Liver (tissue), 9 donors: Measurements from ENCODE around the gene IP6K2. TPM values are rescaled to one million over a fixed set of nuclear protein-coding genes. Genes with fewer than 3 reads are reported as not detected.

ENCODE experiments used
- DNase-seq: peaks from one replicate; pipeline ENCODE4 v3.0.0-alpha.2; 2017; ENCODE audit warnings: low spot score
- H3K27ac ChIP-seq, 2 donors: one replicate each; pipeline ENCODE4 v1.7.0; 2013; ENCODE audit warnings: inconsistent platforms in 2 of 2, low read length in 2 of 2, control low read depth in 1 of 2, low read depth in 1 of 2, mild to moderate bottlenecking in 1 of 2
- H3K27me3 ChIP-seq, 4 donors: one replicate each; pipeline versions ENCODE4 v1.6.1 to v1.7.0; 2013; ENCODE audit warnings: low read length in 3 of 4, inconsistent platforms in 1 of 4, mild to moderate bottlenecking in 1 of 4, moderate library complexity in 1 of 4; ENCODE audit not compliant: control insufficient read depth in 4 of 4, insufficient read depth in 4 of 4
- H3K36me3 ChIP-seq, 4 donors: one replicate each; pipeline versions ENCODE4 v1.6.1 to v1.7.0; 2013; ENCODE audit warnings: low read length in 3 of 4, mild to moderate bottlenecking in 3 of 4, low read depth in 1 of 4, moderate library complexity in 1 of 4; ENCODE audit not compliant: control insufficient read depth in 4 of 4, insufficient read depth in 3 of 4
- H3K4me1 ChIP-seq, 4 donors: one replicate each; pipeline versions ENCODE4 v1.6.1 to v1.7.0; 2013; ENCODE audit warnings: low read length in 3 of 4, mild to moderate bottlenecking in 3 of 4, moderate library complexity in 1 of 4; ENCODE audit not compliant: control insufficient read depth in 4 of 4, insufficient read depth in 4 of 4
- H3K4me3 ChIP-seq, 3 donors: one replicate each; pipeline versions ENCODE4 v1.6.1 to v1.7.0; 2013; ENCODE audit warnings: low read length in 3 of 3, control low read depth in 1 of 3, low read depth in 1 of 3, mild to moderate bottlenecking in 1 of 3
- H3K9ac ChIP-seq, 2 donors: one replicate each; pipeline ENCODE4 v1.7.0; 2013; ENCODE audit warnings: low read length in 2 of 2, mild to moderate bottlenecking in 2 of 2, moderate library complexity in 2 of 2, control low read depth in 1 of 2, low read depth in 1 of 2
- H3K9me3 ChIP-seq, 4 donors: one replicate each; pipeline versions ENCODE4 v1.6.1 to v1.7.0; 2013; ENCODE audit warnings: low read length in 3 of 4; ENCODE audit not compliant: control insufficient read depth in 4 of 4
- EGR1 ChIP-seq, 2 donors: IDR thresholded peaks; 2 replicates each; pipeline ENCODE4 v1.6.1; 2016 to 2018; ENCODE audit warnings: antibody characterized with exemption in 2 of 2, low read depth in 2 of 2
- FOXA1 ChIP-seq: IDR thresholded peaks from 2 replicates; pipeline ENCODE4 v1.6.1; 2016; ENCODE audit warnings: antibody characterized with exemption
- FOXA2 ChIP-seq: IDR thresholded peaks from 2 replicates; pipeline ENCODE4 v1.6.1; 2016; ENCODE audit warnings: antibody characterized with exemption
- GABPA ChIP-seq, 2 donors: IDR thresholded peaks in 1 of 2; conservative IDR thresholded peaks in 1 of 2; 2 replicates each; pipeline ENCODE4 v1.6.1; 2016; ENCODE audit warnings: antibody characterized with exemption in 2 of 2, mild to moderate bottlenecking in 1 of 2, moderate library complexity in 1 of 2
- HNF4A ChIP-seq, 2 donors: conservative IDR thresholded peaks; 2 replicates each; pipeline ENCODE4 v1.6.1; 2016; ENCODE audit warnings: antibody characterized with exemption in 2 of 2, mild to moderate bottlenecking in 2 of 2
- HNF4G ChIP-seq: IDR thresholded peaks from 2 replicates; pipeline ENCODE4 v1.6.1; 2016; ENCODE audit warnings: antibody characterized with exemption
- JUND ChIP-seq, 2 donors: IDR thresholded peaks; 2 replicates each; pipeline ENCODE4 v1.6.1; 2016; ENCODE audit warnings: antibody characterized with exemption in 2 of 2
- NR2F2 ChIP-seq: IDR thresholded peaks from 2 replicates; pipeline ENCODE4 v1.6.1; 2016; ENCODE audit warnings: antibody characterized with exemption
- RAD21 ChIP-seq, 2 donors: IDR thresholded peaks; 2 replicates each; pipeline ENCODE4 v1.6.1; 2016; ENCODE audit warnings: antibody characterized with exemption in 2 of 2, mild to moderate bottlenecking in 2 of 2
- RXRA ChIP-seq, 2 donors: IDR thresholded peaks; 2 replicates each; pipeline ENCODE4 v1.6.1; 2017 to 2018; ENCODE audit warnings: antibody characterized with exemption in 2 of 2, mild to moderate bottlenecking in 1 of 2
- SP1 ChIP-seq: IDR thresholded peaks from 2 replicates; pipeline ENCODE4 v1.6.1; 2018; ENCODE audit warnings: antibody characterized with exemption, mild to moderate bottlenecking
- TAF1 ChIP-seq: conservative IDR thresholded peaks from 2 replicates; pipeline ENCODE4 v1.6.1; 2016; ENCODE audit warnings: antibody characterized with exemption, mild to moderate bottlenecking
- YY1 ChIP-seq: IDR thresholded peaks from 2 replicates; pipeline ENCODE4 v1.6.1; 2016; ENCODE audit warnings: antibody characterized with exemption, mild to moderate bottlenecking
- WGBS: extraction: QIAGEN DNeasy Blood & Tissue Kit; methylation state at CpG from one replicate; pipeline ENCODE4 v1.1.7; 2013; 5-methylcytosine and 5-hydroxymethylcytosine counted together
- polyA plus RNA-seq, 2 donors: library from polyadenylated mRNA; stranded (reverse) in 1 of 2; unstranded in 1 of 2; fragments of 200-250 nt in 1 of 2; fragments of >200 nt in 1 of 2; fragmentation: Nextera tagmentation in 1 of 2; extraction: Ambion mirVana in 1 of 2; gene quantifications; one replicate each; pipeline versions ENCODE4 v1.2.1 to v1.2.3, GENCODE V29; 2013 to 2015
- total RNA-seq, 2 donors: library from RNA; depleted of rRNA; stranded (reverse); fragments of >200 nt; gene quantifications; one replicate each; pipeline ENCODE4 v1.2.3, GENCODE V29; 2014
- TF ChIP-seq, protein P1 (sequence below): IDR thresholded peaks from 2 replicates; pipeline ENCODE4 v1.6.1; 2016; ENCODE audit warnings: antibody characterized with exemption
- TF ChIP-seq, protein P2 (sequence below): fragments of 150-350 bp; IDR thresholded peaks from 2 replicates; pipeline ENCODE4 v1.5.1; 2017; ENCODE audit warnings: improper control_type of control experiment, low read depth, low read length; ENCODE audit not compliant: missing input control
- TF ChIP-seq, protein P3 (sequence below): IDR thresholded peaks from 2 replicates; pipeline ENCODE4 v1.6.1; 2016; ENCODE audit warnings: antibody characterized with exemption
- TF ChIP-seq, protein P4 (sequence below): IDR thresholded peaks from 2 replicates; pipeline ENCODE4 v1.6.1; 2016; ENCODE audit warnings: antibody characterized with exemption
- TF ChIP-seq, protein P5 (sequence below): IDR thresholded peaks from 2 replicates; pipeline ENCODE4 v1.6.1; 2016; ENCODE audit warnings: antibody characterized with exemption, mild to moderate bottlenecking
- donor health status: healthy.
- donor health status: healthy.
- donor health status: healthy.
- donor health status: healthy.
- donor health status: healthy.

Gene IP6K2
- total and polyA plus RNA-seq, 4 donors: 21.8 to 37.6 (median 24.3) TPM

DNA sequence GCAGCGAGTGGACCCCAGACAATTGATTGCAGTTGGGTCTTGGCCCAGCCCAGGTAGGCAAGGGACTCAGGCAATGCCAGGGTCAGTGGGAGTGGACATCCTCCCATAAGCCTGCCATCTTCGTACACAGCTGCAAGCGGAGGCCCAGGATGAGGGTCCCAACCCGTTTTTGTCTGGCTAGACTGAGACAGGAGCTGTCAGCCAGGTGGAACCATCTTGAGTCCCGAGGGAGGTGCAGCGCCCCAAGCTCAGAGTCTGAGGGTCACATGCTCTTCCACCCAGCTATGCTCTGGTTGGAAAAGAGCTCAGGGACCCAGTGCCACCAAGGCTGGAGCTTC lies 22.6 kb upstream of the IP6K2 start:
- no peak overlapping the region for H3K9ac ChIP-seq
- peaks cover 13 to 31% (median 24%) of the 10 kb centered on the region in 4 donors for H3K4me1 ChIP-seq
- peak overlapping the region; percentile 81 to 88 for H3K27ac ChIP-seq
- no peaks in the 10 kb centered on the region for H3K27me3 ChIP-seq
- no peaks in the 10 kb centered on the region for H3K9me3 ChIP-seq
- H3K36me3 ChIP-seq: no peaks in the 10 kb centered on the region
- peak overlapping the region in 1 of 3 donors; percentile 16 for H3K4me3 ChIP-seq
- no peak for DNase-seq
- WGBS: 66% methylated on average over 6 of the region's 6 CpGs
- no peak for TF ChIP-seq HNF4G
- TF ChIP-seq, protein P1, sequence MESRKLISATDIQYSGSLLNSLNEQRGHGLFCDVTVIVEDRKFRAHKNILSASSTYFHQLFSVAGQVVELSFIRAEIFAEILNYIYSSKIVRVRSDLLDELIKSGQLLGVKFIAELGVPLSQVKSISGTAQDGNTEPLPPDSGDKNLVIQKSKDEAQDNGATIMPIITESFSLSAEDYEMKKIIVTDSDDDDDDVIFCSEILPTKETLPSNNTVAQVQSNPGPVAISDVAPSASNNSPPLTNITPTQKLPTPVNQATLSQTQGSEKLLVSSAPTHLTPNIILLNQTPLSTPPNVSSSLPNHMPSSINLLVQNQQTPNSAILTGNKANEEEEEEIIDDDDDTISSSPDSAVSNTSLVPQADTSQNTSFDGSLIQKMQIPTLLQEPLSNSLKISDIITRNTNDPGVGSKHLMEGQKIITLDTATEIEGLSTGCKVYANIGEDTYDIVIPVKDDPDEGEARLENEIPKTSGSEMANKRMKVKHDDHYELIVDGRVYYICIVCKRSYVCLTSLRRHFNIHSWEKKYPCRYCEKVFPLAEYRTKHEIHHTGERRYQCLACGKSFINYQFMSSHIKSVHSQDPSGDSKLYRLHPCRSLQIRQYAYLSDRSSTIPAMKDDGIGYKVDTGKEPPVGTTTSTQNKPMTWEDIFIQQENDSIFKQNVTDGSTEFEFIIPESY: no peak
- TF ChIP-seq RXRA (IDR thresholded peaks at IDR 0.05): no peak
- TF ChIP-seq JUND (IDR thresholded peaks at IDR 0.05): no peak
- no peak for TF ChIP-seq RAD21 (IDR thresholded peaks at IDR 0.05)
- TF ChIP-seq, protein P2, sequence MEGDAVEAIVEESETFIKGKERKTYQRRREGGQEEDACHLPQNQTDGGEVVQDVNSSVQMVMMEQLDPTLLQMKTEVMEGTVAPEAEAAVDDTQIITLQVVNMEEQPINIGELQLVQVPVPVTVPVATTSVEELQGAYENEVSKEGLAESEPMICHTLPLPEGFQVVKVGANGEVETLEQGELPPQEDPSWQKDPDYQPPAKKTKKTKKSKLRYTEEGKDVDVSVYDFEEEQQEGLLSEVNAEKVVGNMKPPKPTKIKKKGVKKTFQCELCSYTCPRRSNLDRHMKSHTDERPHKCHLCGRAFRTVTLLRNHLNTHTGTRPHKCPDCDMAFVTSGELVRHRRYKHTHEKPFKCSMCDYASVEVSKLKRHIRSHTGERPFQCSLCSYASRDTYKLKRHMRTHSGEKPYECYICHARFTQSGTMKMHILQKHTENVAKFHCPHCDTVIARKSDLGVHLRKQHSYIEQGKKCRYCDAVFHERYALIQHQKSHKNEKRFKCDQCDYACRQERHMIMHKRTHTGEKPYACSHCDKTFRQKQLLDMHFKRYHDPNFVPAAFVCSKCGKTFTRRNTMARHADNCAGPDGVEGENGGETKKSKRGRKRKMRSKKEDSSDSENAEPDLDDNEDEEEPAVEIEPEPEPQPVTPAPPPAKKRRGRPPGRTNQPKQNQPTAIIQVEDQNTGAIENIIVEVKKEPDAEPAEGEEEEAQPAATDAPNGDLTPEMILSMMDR: no peak
- TF ChIP-seq FOXA2: no peak
- TF ChIP-seq, protein P3, sequence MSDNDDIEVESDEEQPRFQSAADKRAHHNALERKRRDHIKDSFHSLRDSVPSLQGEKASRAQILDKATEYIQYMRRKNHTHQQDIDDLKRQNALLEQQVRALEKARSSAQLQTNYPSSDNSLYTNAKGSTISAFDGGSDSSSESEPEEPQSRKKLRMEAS: no peak
- no peak for TF ChIP-seq EGR1 (IDR thresholded peaks at IDR 0.05; ENCODE audit: low read depth in 2 of 2)
- no peak for TF ChIP-seq SP1
- no peak for TF ChIP-seq GABPA (IDR thresholded peaks at IDR 0.05 in 1 of 2, conservative IDR thresholded peaks at IDR 0.05 in 1 of 2)
- TF ChIP-seq FOXA1: no peak
- TF ChIP-seq YY1: no peak
- no peak for TF ChIP-seq HNF4A (conservative IDR thresholded peaks at IDR 0.05)
- TF ChIP-seq, protein P4, sequence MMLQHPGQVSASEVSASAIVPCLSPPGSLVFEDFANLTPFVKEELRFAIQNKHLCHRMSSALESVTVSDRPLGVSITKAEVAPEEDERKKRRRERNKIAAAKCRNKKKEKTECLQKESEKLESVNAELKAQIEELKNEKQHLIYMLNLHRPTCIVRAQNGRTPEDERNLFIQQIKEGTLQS: no peak
- TF ChIP-seq NR2F2: no peak
- TF ChIP-seq, protein P5, sequence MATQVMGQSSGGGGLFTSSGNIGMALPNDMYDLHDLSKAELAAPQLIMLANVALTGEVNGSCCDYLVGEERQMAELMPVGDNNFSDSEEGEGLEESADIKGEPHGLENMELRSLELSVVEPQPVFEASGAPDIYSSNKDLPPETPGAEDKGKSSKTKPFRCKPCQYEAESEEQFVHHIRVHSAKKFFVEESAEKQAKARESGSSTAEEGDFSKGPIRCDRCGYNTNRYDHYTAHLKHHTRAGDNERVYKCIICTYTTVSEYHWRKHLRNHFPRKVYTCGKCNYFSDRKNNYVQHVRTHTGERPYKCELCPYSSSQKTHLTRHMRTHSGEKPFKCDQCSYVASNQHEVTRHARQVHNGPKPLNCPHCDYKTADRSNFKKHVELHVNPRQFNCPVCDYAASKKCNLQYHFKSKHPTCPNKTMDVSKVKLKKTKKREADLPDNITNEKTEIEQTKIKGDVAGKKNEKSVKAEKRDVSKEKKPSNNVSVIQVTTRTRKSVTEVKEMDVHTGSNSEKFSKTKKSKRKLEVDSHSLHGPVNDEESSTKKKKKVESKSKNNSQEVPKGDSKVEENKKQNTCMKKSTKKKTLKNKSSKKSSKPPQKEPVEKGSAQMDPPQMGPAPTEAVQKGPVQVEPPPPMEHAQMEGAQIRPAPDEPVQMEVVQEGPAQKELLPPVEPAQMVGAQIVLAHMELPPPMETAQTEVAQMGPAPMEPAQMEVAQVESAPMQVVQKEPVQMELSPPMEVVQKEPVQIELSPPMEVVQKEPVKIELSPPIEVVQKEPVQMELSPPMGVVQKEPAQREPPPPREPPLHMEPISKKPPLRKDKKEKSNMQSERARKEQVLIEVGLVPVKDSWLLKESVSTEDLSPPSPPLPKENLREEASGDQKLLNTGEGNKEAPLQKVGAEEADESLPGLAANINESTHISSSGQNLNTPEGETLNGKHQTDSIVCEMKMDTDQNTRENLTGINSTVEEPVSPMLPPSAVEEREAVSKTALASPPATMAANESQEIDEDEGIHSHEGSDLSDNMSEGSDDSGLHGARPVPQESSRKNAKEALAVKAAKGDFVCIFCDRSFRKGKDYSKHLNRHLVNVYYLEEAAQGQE: no peak
- TF ChIP-seq TAF1: no peak
